ENCODE results near the gene CAMTA1.
A peak's percentile ranks its signal among the peaks of the same experiment; 100 is the strongest.

The CAMTA1 gene

DNA sequence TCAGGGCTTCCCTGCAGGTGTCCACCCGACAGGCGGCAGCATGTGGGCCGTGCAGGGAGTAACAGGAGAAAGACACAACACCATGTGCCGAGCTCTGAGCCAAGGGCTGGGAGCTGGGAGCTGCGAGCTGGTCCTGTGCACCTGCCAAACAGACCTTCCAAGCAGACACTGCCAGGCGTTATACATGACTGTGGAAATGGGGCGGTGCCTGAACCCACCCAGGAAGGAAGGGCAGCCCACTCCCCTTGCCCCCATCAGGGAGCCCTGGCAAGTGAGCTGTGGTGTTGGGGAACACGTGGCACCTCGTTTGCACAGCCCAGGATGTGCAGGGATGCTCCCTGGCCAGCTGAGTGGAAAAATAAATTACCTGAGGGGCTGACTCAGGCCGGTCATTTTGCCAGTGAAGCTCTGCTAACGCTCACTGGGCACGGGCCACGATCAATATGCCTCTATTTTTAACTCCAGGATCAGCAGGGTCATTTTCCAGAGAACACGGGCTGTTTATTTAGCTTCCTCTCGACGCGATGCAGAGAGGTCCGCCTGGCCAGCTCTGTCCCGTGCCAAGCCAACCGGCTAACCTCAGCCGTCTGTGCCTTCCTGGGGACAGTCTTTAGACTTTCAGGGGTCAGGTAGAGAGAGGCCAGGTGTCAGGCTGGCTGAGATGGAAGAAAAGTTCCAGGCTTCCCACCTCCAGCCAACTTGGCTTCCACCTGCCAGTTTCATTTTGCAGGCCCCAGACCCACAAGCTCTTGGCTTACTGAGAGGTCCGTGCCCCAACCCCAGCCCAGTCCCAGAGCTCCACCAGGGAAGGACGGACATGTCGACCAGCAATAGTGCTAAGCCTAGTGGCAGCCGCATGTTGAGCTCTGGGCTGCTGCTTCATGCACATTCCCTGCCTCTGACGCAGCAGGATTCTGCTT is 789.1 kb downstream of the CAMTA1 start:
- DNase-seq, result no peak

DNA sequence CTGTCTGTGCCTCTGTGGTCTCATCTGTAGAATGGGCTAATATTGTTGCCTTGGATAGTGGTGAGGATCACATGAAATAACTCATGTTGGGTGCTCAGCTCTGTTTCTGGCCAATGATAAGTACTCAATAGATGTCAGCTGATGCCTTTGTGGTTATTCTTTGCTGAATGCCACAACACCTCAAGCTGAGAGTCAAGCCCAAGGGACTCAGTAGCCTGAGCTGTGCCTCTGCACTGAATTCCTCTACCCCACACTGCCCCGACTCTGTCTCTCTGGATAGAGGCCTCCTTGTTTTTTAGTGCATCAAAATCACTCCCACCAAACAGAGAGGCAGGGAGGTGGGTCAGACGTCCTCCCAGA is 789.8 kb downstream of the CAMTA1 start:
- DNase-seq, result no peak

DNA sequence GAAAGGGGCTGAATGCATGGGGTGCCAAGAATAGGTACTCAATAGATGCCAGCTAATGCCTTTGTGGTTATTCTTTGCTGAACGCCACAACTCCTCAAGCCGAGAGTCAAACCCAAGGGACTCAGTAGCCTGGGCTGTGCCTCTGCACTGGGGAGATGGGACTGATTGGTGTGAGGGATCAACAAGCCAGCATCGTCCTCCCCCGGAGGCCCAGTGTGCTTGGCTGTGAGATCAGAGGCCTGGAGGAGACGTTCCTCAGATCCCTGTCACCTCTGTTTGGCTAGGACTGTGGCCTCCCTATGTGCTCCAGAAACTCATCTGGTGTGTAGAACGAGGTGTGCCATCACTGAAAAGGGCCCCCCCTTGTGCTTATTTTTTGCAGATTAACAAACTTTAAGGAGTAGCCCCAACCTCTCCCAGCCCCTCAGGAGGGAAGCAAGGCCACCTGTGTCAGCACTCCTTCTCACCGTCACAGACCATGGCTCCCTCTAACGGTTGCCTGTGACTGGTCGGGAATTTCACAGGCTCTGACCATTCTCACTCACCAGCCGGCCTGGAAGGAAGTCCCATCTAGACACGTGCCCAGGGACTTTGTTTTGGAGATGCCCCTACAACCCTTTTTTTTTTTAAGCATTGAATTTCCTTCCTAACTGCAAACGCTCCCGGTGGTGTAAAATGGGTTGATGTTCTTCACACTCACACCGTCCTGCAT is 791.8 kb downstream of the CAMTA1 start:
- no peak for DNase-seq

DNA sequence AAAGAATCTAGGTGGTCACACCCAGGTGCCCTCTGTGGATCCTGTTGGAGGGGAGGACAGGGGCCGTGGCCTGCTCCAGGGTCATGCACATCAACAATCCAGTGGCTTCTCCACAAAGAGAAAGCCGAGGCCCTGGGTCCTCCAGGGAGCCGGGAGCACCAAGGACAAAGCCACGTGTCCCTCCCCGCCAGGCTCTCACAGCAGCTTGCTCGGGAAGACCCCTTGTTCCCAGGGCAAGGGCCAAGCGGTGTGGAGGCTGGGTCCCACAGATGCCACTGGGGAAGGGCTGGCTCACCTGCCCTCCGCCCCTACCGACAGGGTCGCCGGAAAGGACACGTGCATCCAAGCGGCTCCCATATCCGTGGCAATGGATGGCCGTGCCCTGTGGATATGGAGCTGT is 793.0 kb downstream of the CAMTA1 start:
- DNase-seq, result no peak

DNA sequence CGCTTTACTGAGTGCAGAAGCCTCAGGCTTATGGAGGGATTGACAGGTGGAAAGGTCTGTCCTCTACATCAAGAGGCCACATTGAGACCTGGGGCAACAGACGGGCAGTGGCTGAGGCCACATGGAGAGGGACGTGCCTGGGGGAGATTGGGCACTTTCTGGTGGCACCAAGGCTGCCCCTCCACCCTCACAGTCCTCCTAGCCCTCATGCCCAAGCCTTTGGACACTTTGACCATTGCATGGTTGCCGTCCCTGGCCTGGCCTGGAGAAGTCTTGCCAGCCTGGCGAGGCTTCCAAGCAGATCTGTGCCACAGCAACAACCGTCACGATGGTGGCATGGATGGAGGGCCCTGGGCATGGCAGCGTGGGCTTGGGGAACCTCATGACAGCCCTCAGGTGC is 793.8 kb downstream of the CAMTA1 start:
- no peak for DNase-seq

DNA sequence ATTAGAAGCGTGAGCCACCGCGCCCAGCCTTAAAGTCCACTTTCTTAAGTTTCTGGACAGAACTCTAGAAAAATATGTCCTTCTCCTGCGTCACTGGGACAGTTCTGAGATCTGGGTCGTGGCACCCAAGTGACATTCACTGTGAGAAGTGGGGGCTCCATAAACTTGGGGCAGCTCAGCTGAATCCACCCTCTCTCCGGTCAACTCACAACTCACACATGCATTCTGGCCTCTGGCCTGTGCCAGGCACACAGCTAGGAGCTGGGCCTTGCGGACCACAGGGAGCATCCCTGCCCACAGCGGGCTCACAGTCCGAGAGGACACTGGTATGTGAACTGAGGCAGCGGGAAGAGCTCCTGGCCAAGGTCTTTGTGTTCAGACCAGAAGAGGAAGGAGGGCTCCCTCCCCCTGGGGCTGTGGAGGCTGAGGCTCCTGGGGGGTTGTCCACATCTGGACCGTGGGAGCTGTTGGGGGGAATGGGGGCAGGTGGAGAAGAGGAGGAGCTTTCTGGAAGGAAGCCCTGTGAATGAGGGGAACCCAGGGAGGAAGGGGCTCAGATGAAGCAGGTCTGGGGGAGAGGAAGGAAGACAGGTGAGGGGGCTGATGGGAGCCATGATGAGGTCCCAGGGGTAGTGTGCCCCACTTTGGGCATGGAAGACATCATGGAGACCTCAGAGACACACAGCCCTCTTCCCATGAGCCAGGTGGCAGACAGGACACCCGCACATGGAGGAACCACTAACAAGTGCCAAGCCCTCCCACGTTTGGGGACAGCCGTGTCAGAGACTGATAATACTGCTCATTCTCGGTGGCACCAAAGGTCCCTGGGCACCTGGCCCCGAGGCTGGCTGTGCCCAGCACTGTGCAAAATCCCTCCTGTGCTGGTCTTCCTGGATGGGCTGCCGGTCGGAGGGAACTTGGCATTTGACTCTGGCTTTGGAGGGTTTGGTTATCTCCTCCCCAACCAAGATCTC is 794.9 kb downstream of the CAMTA1 start:
- DNase-seq, result no peak

DNA sequence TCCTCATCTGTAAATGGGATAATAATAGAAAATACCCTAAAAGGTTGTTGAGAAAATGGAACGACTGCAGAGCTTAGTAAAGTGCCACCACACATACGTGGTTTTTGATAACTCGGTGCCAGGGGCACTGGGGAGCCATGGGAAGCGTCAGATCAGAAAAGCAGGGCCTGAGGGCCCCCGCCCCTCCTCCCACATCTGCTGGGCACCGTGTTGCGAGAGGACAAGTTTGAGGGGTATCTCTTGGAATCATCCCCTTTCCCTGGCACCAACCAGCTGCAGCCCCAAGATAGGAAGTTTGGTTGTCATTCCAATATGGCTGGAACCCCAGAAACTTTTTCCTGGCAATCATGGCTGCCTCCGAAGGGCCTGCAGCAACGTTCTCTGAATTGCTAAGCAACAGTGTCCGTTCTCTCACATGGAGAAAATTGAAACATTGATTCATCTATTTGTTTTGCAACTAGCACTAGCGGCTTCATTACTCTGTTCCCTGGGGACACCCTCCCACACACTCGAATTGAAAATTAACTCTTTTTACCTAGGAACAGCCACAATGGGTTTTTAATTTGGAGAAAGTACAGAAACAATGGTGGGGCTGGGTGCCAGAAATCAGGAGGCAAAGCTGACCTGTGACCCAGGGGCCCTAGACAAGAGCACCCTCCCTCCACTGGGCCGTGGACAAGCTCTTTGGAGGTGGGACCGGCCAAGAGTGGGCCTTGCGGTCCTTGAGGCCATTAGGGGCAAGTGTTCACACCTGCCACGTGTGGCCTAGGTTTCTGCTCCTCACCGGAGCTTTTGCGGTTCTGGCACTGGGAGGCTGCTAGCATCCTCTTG is 795.9 kb downstream of the CAMTA1 start:
- DNase-seq, result peak; percentile 3

DNA sequence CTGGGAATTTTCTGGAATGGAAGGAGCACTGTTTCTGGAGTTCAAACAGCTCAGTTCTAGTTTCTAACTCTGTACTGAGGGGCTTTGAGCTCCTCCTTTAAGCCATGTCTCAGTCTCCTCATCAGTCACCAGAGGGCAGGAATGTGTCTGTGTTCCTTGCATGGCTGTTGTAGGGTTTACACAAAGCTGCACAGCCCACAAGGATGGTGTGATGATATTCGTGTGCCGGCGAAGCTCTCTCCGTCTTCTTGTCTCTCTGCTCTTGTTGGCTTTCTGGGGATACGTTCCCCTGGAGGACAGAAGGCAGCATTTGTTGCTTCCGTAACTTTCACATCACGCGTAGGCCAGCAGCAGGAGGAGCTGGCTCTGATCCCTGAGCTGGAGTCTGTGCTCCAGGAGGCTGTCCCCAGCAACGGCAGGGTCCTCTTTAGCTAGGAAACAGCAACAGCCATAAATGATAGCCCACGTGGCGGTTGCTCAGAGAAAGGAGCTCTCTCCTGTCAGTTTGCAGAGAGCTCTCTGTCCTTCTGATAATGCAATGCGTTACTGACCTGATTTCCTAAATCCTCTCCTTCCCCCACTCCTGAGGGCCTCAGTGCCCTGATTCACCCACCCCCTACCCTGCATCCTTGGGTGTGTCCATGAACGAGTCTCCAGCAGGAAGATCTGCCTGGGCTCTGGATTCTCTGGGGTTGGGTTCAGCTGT is 796.7 kb downstream of the CAMTA1 start:
- no peak for DNase-seq

DNA sequence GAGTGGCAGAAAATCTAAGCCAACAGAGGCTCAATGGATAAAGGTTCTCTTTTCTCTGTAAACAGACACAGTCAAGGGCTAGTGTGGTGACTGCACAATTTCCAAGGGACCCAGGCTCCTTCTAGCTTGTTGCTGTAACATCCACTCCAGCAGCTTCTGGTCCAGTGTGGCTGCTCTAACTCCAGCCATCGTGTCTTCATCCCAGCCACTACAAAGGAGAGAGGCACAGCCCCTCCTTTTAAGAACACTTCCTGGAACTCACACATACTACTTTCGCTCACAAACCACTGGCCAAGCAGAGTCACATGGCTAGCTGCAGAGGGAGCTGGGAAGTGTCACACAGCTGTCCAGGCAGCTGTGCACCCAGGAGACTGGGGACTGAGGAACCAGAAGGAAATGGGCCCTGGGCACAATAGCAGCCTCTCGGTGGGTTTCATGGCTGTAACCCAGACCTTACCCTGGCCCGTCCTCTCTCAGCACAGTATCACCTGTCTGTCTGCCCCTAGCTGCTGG is 797.3 kb downstream of the CAMTA1 start:
- no peak for DNase-seq

DNA sequence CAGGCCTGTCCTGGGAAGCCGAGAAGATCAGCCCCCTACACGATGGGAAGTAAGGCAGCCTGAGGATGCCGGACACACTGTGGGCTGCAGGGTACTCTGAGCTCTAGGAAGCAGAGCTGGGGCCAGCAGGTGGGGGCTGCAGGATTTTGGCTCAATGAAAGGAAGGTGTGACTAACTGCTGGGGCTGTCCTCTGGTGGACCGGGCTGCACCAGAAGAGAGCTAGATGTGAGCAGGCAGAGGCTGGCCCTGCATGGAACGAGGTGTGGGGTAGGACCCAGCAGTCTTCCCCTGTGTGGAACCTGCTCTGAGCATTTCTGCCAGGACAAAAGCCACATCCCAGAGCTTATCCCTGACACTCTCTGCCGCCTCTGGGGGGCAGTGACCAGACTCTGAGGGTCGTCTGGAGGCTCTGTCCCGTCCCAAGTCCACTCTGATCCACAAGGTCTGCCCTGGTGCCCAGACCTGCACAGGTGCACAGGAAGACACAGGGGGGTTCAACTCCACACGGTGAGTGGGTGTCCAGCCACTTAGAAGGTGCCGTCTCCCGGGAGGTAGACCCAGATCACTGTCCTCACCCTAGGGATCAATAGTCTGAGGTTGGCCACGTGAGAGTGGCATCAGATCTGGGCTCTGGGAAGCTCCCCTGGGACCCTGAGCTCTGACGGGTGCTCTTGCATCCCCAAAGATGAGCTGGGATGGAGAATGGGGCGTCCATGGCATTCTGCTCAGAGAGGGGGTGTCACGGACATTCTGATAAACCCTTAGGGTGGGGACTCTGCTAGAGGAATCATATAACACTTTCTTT is 798.2 kb downstream of the CAMTA1 start:
- no peak for DNase-seq

DNA sequence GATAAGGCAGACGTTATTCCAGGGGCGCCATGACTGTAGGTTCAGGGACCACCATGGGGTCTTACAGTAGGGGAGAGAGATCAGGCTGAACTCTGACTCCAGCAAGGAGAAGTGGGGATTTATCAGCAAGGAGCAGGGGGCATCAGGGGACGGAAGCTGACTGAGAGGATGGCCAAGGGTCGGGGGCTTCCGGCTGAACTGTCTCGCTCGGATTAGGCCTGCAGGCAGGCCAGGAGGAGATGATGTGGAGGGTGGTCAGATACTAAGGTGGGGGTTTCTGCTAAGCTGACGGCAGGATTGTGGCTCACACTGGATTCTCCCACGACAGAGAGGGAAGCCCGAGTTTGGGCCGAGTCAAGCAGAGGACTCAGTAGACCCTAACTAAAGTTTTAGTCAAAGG is 798.9 kb downstream of the CAMTA1 start:
- DNase-seq, result no peak

DNA sequence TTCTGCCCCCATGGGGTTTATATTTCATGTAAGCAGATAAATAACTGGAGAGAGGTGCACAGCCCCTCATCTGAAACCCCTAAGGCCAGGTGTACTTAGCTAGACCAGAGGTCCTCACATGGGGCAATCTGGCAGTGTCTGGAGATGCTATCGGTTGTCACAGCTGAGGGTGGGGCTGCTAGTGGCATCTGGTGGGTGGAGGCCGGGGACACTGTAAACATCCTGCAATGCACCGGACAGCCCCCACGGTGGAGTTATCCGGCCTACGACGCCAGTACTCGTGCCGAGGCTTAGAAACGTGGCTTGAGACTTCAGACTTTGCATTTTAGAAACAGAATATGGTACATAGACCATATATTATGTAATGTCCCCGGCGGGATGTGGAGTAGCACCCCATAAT is 799.4 kb downstream of the CAMTA1 start:
- no peak for DNase-seq

DNA sequence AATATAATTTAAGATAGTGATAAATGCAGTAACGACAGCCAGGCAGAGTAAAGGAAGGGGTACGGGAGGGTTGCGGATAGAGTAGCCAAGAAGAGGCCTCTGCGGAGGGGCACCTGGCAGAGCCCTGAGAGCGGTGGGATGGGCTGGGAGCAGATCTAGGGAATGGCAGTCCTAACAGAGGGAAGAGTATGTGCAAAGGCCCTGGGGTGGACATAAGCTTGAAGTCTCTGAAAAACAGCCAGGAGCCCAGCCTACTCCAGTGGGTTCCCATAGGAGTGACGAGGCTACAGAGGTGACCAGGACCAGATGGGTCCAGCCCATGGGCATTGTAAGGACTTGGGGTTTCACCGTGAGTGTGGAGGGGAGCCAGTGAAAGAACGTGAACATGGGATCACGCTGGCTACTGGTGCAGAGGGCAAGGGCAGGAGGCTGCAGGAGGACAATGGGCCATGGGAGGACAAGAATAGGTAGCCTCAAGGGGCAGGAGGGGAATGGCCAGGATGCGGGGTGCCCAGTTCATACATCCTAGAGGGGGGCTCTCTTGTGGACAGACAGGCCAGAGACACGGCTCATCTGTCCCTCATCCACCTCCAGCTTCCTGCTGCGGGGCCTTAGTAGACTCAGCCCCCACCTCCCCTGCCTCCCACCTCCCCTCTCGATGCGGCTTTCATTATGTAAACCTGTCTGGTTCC is 800.1 kb downstream of the CAMTA1 start:
- no peak for DNase-seq

DNA sequence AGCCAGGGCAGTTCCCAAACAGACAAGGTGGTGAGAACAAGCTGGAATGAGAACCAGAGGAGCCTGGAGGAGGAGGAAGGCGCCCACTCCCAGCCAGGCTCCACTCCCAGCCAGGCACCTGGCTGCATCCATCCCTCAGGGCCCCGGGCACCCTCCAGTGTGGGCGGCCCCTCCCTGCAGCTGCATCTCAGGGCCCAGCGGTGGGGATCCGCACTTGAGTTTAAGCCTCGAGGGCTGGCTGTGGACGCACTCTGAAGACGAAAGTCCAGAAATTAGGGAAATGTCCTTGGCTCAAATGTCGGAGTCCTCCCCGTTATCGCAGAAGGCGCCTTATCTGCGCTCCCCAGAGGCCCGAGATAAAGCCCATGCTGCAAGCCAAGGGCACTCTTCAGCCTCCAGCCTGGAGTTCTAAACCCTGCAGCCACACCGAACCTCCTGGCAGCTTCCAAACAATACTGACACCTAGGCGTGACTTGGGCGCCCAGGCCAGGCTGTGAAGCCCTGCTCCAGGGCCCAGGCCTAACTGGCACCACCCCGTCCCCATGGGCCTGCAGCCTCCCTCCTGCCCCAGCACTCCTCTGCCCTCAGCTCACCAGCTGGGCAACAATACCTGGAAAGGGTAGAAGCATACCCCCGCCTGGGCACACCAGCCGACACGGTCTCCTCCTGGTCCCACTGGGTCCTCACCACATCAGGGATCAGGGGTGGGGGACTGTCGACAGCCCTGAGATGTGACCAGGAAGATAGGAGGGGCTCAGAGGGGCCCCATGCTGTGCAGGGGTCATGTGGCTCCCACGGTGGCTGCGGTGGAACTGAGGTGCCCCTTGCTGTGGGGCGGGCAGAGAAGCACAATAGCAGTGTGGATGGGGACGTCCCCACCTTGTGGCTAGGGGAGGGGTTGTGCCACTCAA is 801.0 kb downstream of the CAMTA1 start:
- no peak for DNase-seq

DNA sequence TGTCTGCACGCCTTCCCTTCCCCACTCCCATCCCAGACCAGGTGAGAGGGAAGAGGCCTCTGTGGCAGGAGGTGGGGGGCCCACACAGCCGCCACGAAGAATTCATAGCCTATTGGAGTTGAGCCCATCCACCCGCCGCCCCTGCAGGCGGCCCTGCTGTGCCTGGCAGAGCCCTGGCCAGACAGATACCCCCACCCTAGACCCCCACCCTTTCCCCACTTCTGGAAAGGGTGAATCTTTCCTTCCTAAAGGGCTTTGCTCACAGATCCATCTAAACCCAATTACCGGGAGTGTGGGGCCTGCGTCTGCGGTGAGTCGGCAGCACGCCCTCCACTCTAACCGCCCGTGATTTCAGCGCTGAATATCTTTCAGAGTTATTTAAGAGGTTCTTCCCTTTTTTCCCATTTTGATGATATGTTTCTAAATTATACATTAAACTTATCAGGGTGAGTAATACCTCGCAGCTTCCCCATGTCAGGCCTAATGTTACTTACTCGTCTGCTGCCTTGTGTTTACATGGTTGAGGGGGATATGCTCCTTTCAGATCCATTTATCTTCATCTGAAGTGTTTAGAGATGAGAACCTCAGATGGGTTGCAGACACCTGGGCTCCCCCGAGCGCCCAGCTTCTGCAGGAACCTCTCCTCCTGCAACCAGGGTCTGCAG is 802.0 kb downstream of the CAMTA1 start:
- no peak for DNase-seq

DNA sequence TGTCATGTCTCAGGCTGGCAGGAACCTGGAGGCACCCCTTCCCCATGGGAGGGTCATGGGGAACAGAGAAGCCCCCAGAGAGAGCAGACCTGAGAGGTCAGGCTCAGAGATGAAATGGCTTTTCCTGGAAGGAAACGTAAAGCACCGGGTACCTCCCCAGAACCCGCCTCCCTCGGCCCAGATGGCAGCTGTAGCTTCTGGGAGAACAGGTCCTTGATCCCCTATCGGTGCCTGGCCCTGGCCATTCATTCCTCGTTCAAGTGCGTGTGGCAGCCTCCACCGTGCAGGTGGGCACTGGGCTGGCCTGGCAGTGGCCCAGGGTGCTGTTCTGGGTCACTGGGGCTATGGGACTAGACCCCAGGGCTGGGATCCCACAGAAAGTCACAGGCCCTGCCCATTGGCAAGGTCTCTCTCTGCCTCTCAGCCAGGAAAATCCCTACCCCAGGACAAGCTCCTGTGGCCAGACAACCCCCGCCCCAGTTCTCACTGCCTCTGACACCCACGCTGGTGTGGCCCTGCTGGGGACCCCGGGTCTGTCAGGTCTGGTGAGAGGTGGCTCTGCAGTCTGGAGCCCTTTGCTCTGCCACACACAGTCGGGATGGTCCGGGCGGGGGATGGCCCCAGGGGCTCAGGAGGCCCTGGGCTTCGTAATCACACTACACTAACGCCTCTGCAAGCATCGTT is 802.7 kb downstream of the CAMTA1 start:
- no peak for DNase-seq

DNA sequence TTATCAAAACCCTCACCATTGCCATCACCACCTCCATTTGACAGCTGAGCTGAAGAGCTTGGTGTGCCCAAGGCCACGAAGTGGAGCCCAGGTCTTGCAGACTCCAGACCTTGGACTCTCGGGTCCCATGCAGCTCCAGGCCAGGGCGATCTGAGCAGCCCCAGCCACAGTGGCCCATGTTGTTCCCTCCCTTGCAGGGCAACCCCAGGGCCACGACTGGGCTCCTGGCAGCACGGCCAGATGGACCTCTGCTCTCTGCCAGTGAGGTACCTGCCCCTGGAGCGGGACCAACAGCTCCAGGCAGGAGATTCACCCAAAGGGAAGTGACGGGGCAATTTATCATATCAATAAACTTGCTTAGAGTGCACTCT is 803.2 kb downstream of the CAMTA1 start:
- no peak for DNase-seq

Data from NCI-H526 treated with DMSO at 0.1 percent for 48 hours (cell line).